H9 (cell line): ENCODE measurements around the gene FGFR3. TPM values are rescaled to one million over a fixed set of nuclear protein-coding genes. Genes with fewer than 3 reads are reported as not detected.

ENCODE experiments used
- DNase-seq: peaks from one replicate; pipeline ENCODE4 v3.0.0-alpha.2; 2017
- H2AFZ ChIP-seq: one replicate; pipeline ENCODE4 v1.6.1; 2013; ENCODE audit warnings: mild to moderate bottlenecking, low read length, control low read depth, moderate library complexity
- H2AK5ac ChIP-seq: 2 replicates; pipeline ENCODE4 v1.6.1; 2013; ENCODE audit warnings: low read length, control low read depth, mixed read lengths; ENCODE audit not compliant: insufficient read length
- H2BK120ac ChIP-seq: one replicate; pipeline ENCODE4 v1.6.1; 2013; ENCODE audit warnings: low read depth, mild to moderate bottlenecking, low read length, control low read depth, inconsistent platforms; ENCODE audit not compliant: poor library complexity, severe bottlenecking
- H2BK12ac ChIP-seq: 2 replicates; pipeline ENCODE4 v1.6.1; 2013; ENCODE audit warnings: low read length, control low read depth, mixed read lengths, low read depth; ENCODE audit not compliant: insufficient read length
- H2BK15ac ChIP-seq: 2 replicates; pipeline ENCODE4 v1.6.1; 2013; ENCODE audit warnings: low read depth, low read length, control low read depth
- H2BK20ac ChIP-seq: one replicate; pipeline ENCODE4 v1.6.1; 2013; ENCODE audit warnings: low read depth, mild to moderate bottlenecking, low read length, control low read depth, inconsistent platforms; ENCODE audit not compliant: poor library complexity, severe bottlenecking
- H2BK5ac ChIP-seq: 2 replicates; pipeline ENCODE4 v1.6.1; 2013; ENCODE audit warnings: low read length, control low read depth, mixed read lengths; ENCODE audit not compliant: insufficient read length
- H3K14ac ChIP-seq: 2 replicates; pipeline ENCODE4 v1.6.1; 2013; ENCODE audit warnings: low read length, control low read depth; ENCODE audit not compliant: insufficient read depth
- H3K18ac ChIP-seq: 2 replicates; pipeline ENCODE4 v1.6.1; 2013; ENCODE audit warnings: low read depth, mild to moderate bottlenecking, mixed read lengths, low read length, control low read depth; ENCODE audit not compliant: insufficient read length
- H3K23ac ChIP-seq: 2 replicates; pipeline ENCODE4 v1.6.1; 2013; ENCODE audit warnings: low read length, control low read depth, mixed read lengths, low read depth; ENCODE audit not compliant: insufficient read length
- H3K23me2 ChIP-seq: 2 replicates; pipeline ENCODE4 v1.6.1; 2013; ENCODE audit warnings: low read depth, mild to moderate bottlenecking, mixed read lengths, low read length, control low read depth; ENCODE audit not compliant: insufficient read length, poor library complexity, severe bottlenecking
- H3K27ac ChIP-seq: 2 replicates; pipeline ENCODE4 v1.5.1; 2013; ENCODE audit warnings: low read length, control low read depth, mixed read lengths, low read depth; ENCODE audit not compliant: insufficient read length
- H3K27me3 ChIP-seq: 2 replicates; pipeline ENCODE4 v1.6.1; 2013; ENCODE audit warnings: low read length, control low read depth, inconsistent platforms; ENCODE audit not compliant: insufficient read depth
- H3K4ac ChIP-seq: 2 replicates; pipeline ENCODE4 v1.6.1; 2013; ENCODE audit warnings: low read depth, mild to moderate bottlenecking, control low read depth, inconsistent platforms, low read length, moderate library complexity
- H3K4me1 ChIP-seq: 2 replicates; pipeline ENCODE4 v1.6.1; 2013; ENCODE audit warnings: low read length, control low read depth, inconsistent platforms; ENCODE audit not compliant: insufficient read depth
- H3K4me2 ChIP-seq: 2 replicates; pipeline ENCODE4 v1.6.1; 2013; ENCODE audit warnings: low read length, control low read depth, mixed read lengths; ENCODE audit not compliant: insufficient read length, insufficient read depth
- H3K56ac ChIP-seq: 2 replicates; pipeline ENCODE4 v1.6.1; 2013; ENCODE audit warnings: low read depth, mild to moderate bottlenecking, mixed read lengths, low read length, control low read depth; ENCODE audit not compliant: insufficient read length
- H3K79me1 ChIP-seq: 2 replicates; pipeline ENCODE4 v1.6.1; 2013; ENCODE audit warnings: low read depth, mild to moderate bottlenecking, moderate library complexity, low read length, control low read depth, inconsistent platforms; ENCODE audit not compliant: insufficient read depth, poor library complexity, severe bottlenecking
- H3K79me2 ChIP-seq: 2 replicates; pipeline ENCODE4 v1.6.1; 2013; ENCODE audit warnings: low read length, control low read depth, inconsistent platforms; ENCODE audit not compliant: insufficient read depth
- H3K9ac ChIP-seq: 2 replicates; pipeline ENCODE4 v1.6.1; 2013; ENCODE audit warnings: low read length, control low read depth, mixed read lengths; ENCODE audit not compliant: insufficient read length; ENCODE audit errors: extremely low read depth
- H3K9me3 ChIP-seq: one replicate; pipeline ENCODE4 v1.6.1; 2013; ENCODE audit warnings: low read depth, low read length, inconsistent platforms; ENCODE audit not compliant: control insufficient read depth
- H3T11ph ChIP-seq: one replicate; pipeline ENCODE4 v1.6.1; 2013; ENCODE audit warnings: mild to moderate bottlenecking, low read length, control low read depth, inconsistent platforms
- H4K20me1 ChIP-seq: one replicate; pipeline ENCODE4 v1.6.1; 2013; ENCODE audit not compliant: control insufficient read depth, insufficient read length, insufficient read depth
- H4K5ac ChIP-seq: 2 replicates; pipeline ENCODE4 v1.6.1; 2013; ENCODE audit warnings: low read depth, mild to moderate bottlenecking, mixed read lengths, low read length, control low read depth; ENCODE audit not compliant: insufficient read length
- H4K8ac ChIP-seq: replicated peaks from 2 replicates; pipeline ENCODE4 v1.6.1; 2013; ENCODE audit warnings: low read length, control low read depth, mixed read lengths, low read depth; ENCODE audit not compliant: insufficient read length
- H4K91ac ChIP-seq: 2 replicates; pipeline ENCODE4 v1.6.1; 2013; ENCODE audit warnings: low read depth, mild to moderate bottlenecking, moderate library complexity, mixed read lengths, low read length, control low read depth; ENCODE audit not compliant: insufficient read length
- H3K27ac Mint-ChIP-seq, 3 experiments: 2 replicates in 2 of 3; 3 replicates in 1 of 3; pipeline ENCODE4 v1.8.0; 2020 to 2021; ENCODE audit warnings: mixed read lengths in 3 of 3, mild to moderate bottlenecking in 1 of 3, moderate library complexity in 1 of 3
- H3K27me3 Mint-ChIP-seq: 2 replicates; pipeline ENCODE4 v1.8.0; 2021; ENCODE audit warnings: low read depth, mild to moderate bottlenecking, moderate library complexity, mixed read lengths
- H3K36me3 Mint-ChIP-seq, 3 experiments: 2 replicates in 2 of 3; 3 replicates in 1 of 3; pipeline ENCODE4 v1.8.0; 2020 to 2021; ENCODE audit warnings: low read depth in 3 of 3, mixed read lengths in 3 of 3; ENCODE audit not compliant: insufficient read depth in 1 of 3
- H3K4me1 Mint-ChIP-seq, 2 experiments: 2 replicates each; pipeline ENCODE4 v1.8.0; 2020; ENCODE audit warnings: mixed read lengths in 2 of 2
- H3K4me3 Mint-ChIP-seq, 2 experiments: 2 replicates in 1 of 2; 3 replicates in 1 of 2; pipeline ENCODE4 v1.8.0; 2020 to 2021; ENCODE audit warnings: mild to moderate bottlenecking in 2 of 2, mixed read lengths in 2 of 2, moderate library complexity in 1 of 2
- H3K9me3 Mint-ChIP-seq, 2 experiments: 2 replicates in 1 of 2; 3 replicates in 1 of 2; pipeline ENCODE4 v1.8.0; 2020; ENCODE audit warnings: mild to moderate bottlenecking in 2 of 2, mixed read lengths in 2 of 2, moderate library complexity in 1 of 2
- WGBS: extraction: QIAGEN DNeasy Blood & Tissue Kit; methylation state at CpG from one replicate; pipeline ENCODE4 v1.1.7; 2013; ENCODE audit warnings: missing lambda C conversion rate, low lambda C conversion rate, mixed read lengths; ENCODE audit not compliant: insufficient read length; ENCODE audit errors: extremely low coverage; 5-methylcytosine and 5-hydroxymethylcytosine counted together
- total RNA-seq: library from RNA; stranded (reverse); gene quantifications from 2 replicates; pipeline ENCODE4 v1.2.1, GENCODE V29; 2021
- TF ChIP-seq, protein P1 (sequence below): fragments of 200-600 bp; sonication (generic); conservative IDR thresholded peaks from 3 replicates; pipeline ENCODE4 v1.8.0; 2021; ENCODE audit warnings: antibody characterized with exemption, mild to moderate bottlenecking

FGFR3 gene
- total RNA-seq, 1 experiment from 2014 or later = 75.7 TPM

- Mint-ChIP-seq H3K4me3 (no peak overlapping the region), H3K36me3 (peaks cover 41 to 61% (median 60%) of the 10 kb centered on the region in 3 experiments), H3K4me1 (peaks cover 9 to 10% of the 10 kb centered on the region in 2 experiments), H3K27me3 (peaks cover 6% of the 10 kb centered on the region), H3K9me3 (peaks cover 9 to 11% of the 10 kb centered on the region in 2 experiments), H3K27ac (no peak overlapping the region; a peak in 1 of 7 replicates)
- Histone ChIP-seq H3K14ac (no peak overlapping the region), H3K9me3 (no peaks in the 10 kb centered on the region), H3K27ac (no peak overlapping the region), H3K4me2 (no peak overlapping the region), H2BK120ac (no peak overlapping the region), H3K18ac (no peak overlapping the region), H2AFZ (no peak overlapping the region), H2BK20ac (no peak overlapping the region), H3K27me3 (no peaks in the 10 kb centered on the region), H3K79me1 (no peaks in the 10 kb centered on the region), H4K8ac (no peak overlapping the region), H3K4ac (no peak overlapping the region), H3K9ac (no peak overlapping the region), H3K4me1 (no peaks in the 10 kb centered on the region), H4K5ac (no peak overlapping the region), H4K91ac (no peak overlapping the region), H2AK5ac (no peak overlapping the region), H2BK15ac (no peak overlapping the region), H4K20me1 (no peaks in the 10 kb centered on the region), H3K23ac (no peak overlapping the region), H2BK12ac (no peak overlapping the region), H3K56ac (no peak overlapping the region), H2BK5ac (no peak overlapping the region), H3K79me2 (no peaks in the 10 kb centered on the region), H3T11ph (no peak overlapping the region), H3K23me2 (no peaks in the 10 kb centered on the region)
- DNase-seq = no peak
- TF ChIP-seq, protein P1, sequence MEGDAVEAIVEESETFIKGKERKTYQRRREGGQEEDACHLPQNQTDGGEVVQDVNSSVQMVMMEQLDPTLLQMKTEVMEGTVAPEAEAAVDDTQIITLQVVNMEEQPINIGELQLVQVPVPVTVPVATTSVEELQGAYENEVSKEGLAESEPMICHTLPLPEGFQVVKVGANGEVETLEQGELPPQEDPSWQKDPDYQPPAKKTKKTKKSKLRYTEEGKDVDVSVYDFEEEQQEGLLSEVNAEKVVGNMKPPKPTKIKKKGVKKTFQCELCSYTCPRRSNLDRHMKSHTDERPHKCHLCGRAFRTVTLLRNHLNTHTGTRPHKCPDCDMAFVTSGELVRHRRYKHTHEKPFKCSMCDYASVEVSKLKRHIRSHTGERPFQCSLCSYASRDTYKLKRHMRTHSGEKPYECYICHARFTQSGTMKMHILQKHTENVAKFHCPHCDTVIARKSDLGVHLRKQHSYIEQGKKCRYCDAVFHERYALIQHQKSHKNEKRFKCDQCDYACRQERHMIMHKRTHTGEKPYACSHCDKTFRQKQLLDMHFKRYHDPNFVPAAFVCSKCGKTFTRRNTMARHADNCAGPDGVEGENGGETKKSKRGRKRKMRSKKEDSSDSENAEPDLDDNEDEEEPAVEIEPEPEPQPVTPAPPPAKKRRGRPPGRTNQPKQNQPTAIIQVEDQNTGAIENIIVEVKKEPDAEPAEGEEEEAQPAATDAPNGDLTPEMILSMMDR = no peak
- no CpG with 5 or more reads among the region's 8 CpGs for WGBS
Observed at GRCh38 chr4:1830642-1831228, 37.6 kb downstream of the FGFR3 start.
